Stimulated activated CD4-positive, alpha-beta T cell treated with anti-CD3 and anti-CD28 coated beads, Interleukin-15, amount 100 ng/mL, for 24 hours (primary cell): ENCODE results near the gene SHBG.

Source experiments
- DNase-seq: peaks from one replicate; pipeline ENCODE4 v3.0.0-alpha.2; 2020

The SHBG gene

GRCh38 chr17:7651097-7651664 lies 21.2 kb downstream of the SHBG start:
- no peak for DNase-seq

GRCh38 chr17:7651665-7652387 lies 21.9 kb downstream of the SHBG start:
- no peak for DNase-seq

GRCh38 chr17:7652388-7653356 lies 22.7 kb downstream of the SHBG start:
- DNase-seq, result no peak

GRCh38 chr17:7654832-7655540 lies 25.1 kb downstream of the SHBG start:
- DNase-seq, result no peak

- no peak for DNase-seq
Measured at GRCh38 chr17:7655541-7655840, 25.6 kb downstream of the SHBG start.

GRCh38 chr17:7656958-7657609 lies 27.1 kb downstream of the SHBG start:
- no peak for DNase-seq

- no peak for DNase-seq
Measured at GRCh38 chr17:7667656-7668406, 37.9 kb downstream of the SHBG start.

GRCh38 chr17:7668482-7668881 lies 38.5 kb downstream of the SHBG start:
- no peak for DNase-seq

- peak; percentile 67 for DNase-seq
Measured at GRCh38 chr17:7673239-7673638, 43.3 kb downstream of the SHBG start.

- DNase-seq, result no peak
Measured at GRCh38 chr17:7674934-7675333, 45.0 kb downstream of the SHBG start.

- DNase-seq, result no peak
Measured at GRCh38 chr17:7676533-7676932, 46.6 kb downstream of the SHBG start.

- no peak for DNase-seq
Measured at GRCh38 chr17:7677388-7678067, 47.6 kb downstream of the SHBG start.
